K562 (cell line): Measurements from ENCODE around the gene FXYD3. TPM values are rescaled to one million over a fixed set of nuclear protein-coding genes. Genes with fewer than 3 reads are reported as not detected.

ENCODE experiments used
- ARID4B ChIP-seq: sonication (generic); formaldehyde crosslinking; IDR thresholded peaks from 2 replicates; pipeline ENCODE4 v1.8.0; 2022; ENCODE audit warnings: mild to moderate bottlenecking, missing genetic modification reagents
- BRF2 ChIP-seq: IDR thresholded peaks from 3 replicates; pipeline ENCODE4 v1.6.1; 2011; ENCODE audit warnings: borderline replicate concordance, mild to moderate bottlenecking; ENCODE audit not compliant: insufficient read length, insufficient read depth
- CBX3 ChIP-seq, 2 experiments: IDR thresholded peaks; 1 replicate in 1 of 2; 2 replicates in 1 of 2; pipeline ENCODE4 v1.6.1; 2012; ENCODE audit warnings: inconsistent platforms in 2 of 2, low read length in 2 of 2, borderline replicate concordance in 1 of 2, control low read depth in 1 of 2
- E2F8 ChIP-seq: fragments of 450-650 bp; IDR thresholded peaks from 2 replicates; pipeline ENCODE4 v1.7.1; 2018; ENCODE audit warnings: mild to moderate bottlenecking, low read depth; ENCODE audit not compliant: partially characterized antibody
- ELF1 ChIP-seq: fragments of 200-800 bp; sonication (Bioruptor generic); IDR thresholded peaks from 2 replicates; pipeline ENCODE4 v1.6.1; 2016; ENCODE audit warnings: missing genetic modification characterization, missing compliant biosample characterization
- EZH2 ChIP-seq: IDR thresholded peaks from 2 replicates; pipeline ENCODE4 v1.6.1; 2012; ENCODE audit warnings: low read depth, mild to moderate bottlenecking, inconsistent platforms, low read length, borderline replicate concordance
- HNRNPLL ChIP-seq: fragments of 200-400 bp; formaldehyde crosslinking; IDR thresholded peaks from 2 replicates; pipeline ENCODE4 v1.6.1; 2017; ENCODE audit warnings: low read length, low read depth, mild to moderate bottlenecking; ENCODE audit not compliant: poor library complexity, severe bottlenecking
- MAFF ChIP-seq: IDR thresholded peaks from 2 replicates; pipeline ENCODE4 v1.6.1; 2012; ENCODE audit warnings: low read length, improper control_type of control experiment
- MEIS2 ChIP-seq: fragments of 450-650 bp; IDR thresholded peaks from 2 replicates; pipeline ENCODE4 v1.6.1; 2014; ENCODE audit warnings: mild to moderate bottlenecking; ENCODE audit not compliant: partially characterized antibody
- PKNOX1 ChIP-seq: fragments of 450-650 bp; IDR thresholded peaks from 2 replicates; pipeline ENCODE4 v1.6.1; 2016
- RAD51 ChIP-seq: fragments of 450-650 bp; IDR thresholded peaks from 2 replicates; pipeline ENCODE4 v1.7.1; 2016; ENCODE audit warnings: low read depth, mild to moderate bottlenecking, borderline replicate concordance
- SMARCE1 ChIP-seq: fragments of 450-650 bp; IDR thresholded peaks from 2 replicates; pipeline ENCODE4 v1.7.1; 2016; ENCODE audit warnings: mild to moderate bottlenecking
- THAP12 ChIP-seq: fragments of 250-450 bp; sonication (Bioruptor Pico); IDR thresholded peaks from 2 replicates; pipeline ENCODE4 v1.9.0; 2021; ENCODE audit warnings: mild to moderate bottlenecking, inconsistent platforms
- polyA plus RNA-seq, 8 experiments: library from polyadenylated mRNA; depleted of rRNA in 4 of 8; stranded (reverse) in 5 of 8; unstranded in 3 of 8; fragments of >200 nt; fragmentation: Nextera tagmentation in 2 of 8; fragmentation: Illumina TruSeq in 1 of 8; extraction: Ambion mirVana in 2 of 8; extraction: Trizol in 1 of 8; gene quantifications; 2 replicates each; pipeline versions ENCODE4 v1.2.1 to v1.2.3, GENCODE V29; 2011 to 2014; ENCODE audit warnings: inconsistent platforms in 1 of 8, missing spikeins in 1 of 8
- total RNA-seq, 7 experiments: library from RNA; depleted of rRNA in 6 of 7; stranded (reverse); fragments of >200 nt in 6 of 7; fragmentation: Illumina TruSeq in 2 of 7; extraction: Trizol in 2 of 7; gene quantifications; 2 replicates each; pipeline versions ENCODE4 v1.2.1 to v1.2.3, GENCODE V29; 2011 to 2021; ENCODE audit warnings: low replicate concordance in 1 of 7

FXYD3 gene
- total and polyA plus RNA-seq, 9 of the 15 experiments (the other 6 are each of a cell fraction or from before 2014, with no cell fraction given) = 0.24 TPM; not detected in 8

- no peak for TF ChIP-seq BRF2
- TF ChIP-seq SMARCE1 = 0 out of 2 replicates have a peak, but pooled peaks have one; percentile 21
- TF ChIP-seq MAFF = no peak
- no peak for TF ChIP-seq EZH2
- peak; percentile 64 for TF ChIP-seq HNRNPLL
- TF ChIP-seq PKNOX1 = no peak
- TF ChIP-seq ELF1 (tag) = no peak
- peak; percentile 99 for TF ChIP-seq MEIS2
- TF ChIP-seq E2F8 = no peak
- TF ChIP-seq CBX3 (IDR thresholded peaks at IDR 0.05; ENCODE audit: borderline replicate concordance in 1 of 2, low read length in 2 of 2) = 0 out of 3 replicates have a peak, but pooled peaks of 1 of the 2 experiments have one; percentile 47
- TF ChIP-seq ARID4B (CRISPR knock-in tag) = peak; percentile 55; the same call in 1 of the 2 replicates
- TF ChIP-seq RAD51 = 0 out of 2 replicates have a peak, but pooled peaks have one; percentile 33
- peak; percentile 76; the same call in 1 of the 2 replicates for TF ChIP-seq THAP12 (CRISPR knock-in tag)
Measured at GRCh38 chr19:35124098-35125060, 8.8 kb downstream of the FXYD3 start (continued).
